Liver (tissue), 9 donors: ENCODE data around the gene BRIP1. TPM values are rescaled to one million over a fixed set of nuclear protein-coding genes. Genes with fewer than 3 reads are reported as not detected.
"Not testable (repeated sequence)": the region's sequence is repeated elsewhere in the genome, so short reads cannot be mapped to it uniquely, and the experiment has no call there.

Experiments
- DNase-seq: peaks from one replicate; pipeline ENCODE4 v3.0.0-alpha.2; 2017; ENCODE audit warnings: low spot score
- H3K27ac ChIP-seq, 2 donors: one replicate each; pipeline ENCODE4 v1.7.0; 2013; ENCODE audit warnings: inconsistent platforms in 2 of 2, low read length in 2 of 2, control low read depth in 1 of 2, low read depth in 1 of 2, mild to moderate bottlenecking in 1 of 2
- H3K27me3 ChIP-seq, 4 donors: one replicate each; pipeline versions ENCODE4 v1.6.1 to v1.7.0; 2013; ENCODE audit warnings: low read length in 3 of 4, inconsistent platforms in 1 of 4, mild to moderate bottlenecking in 1 of 4, moderate library complexity in 1 of 4; ENCODE audit not compliant: control insufficient read depth in 4 of 4, insufficient read depth in 4 of 4
- H3K36me3 ChIP-seq, 4 donors: one replicate each; pipeline versions ENCODE4 v1.6.1 to v1.7.0; 2013; ENCODE audit warnings: low read length in 3 of 4, mild to moderate bottlenecking in 3 of 4, low read depth in 1 of 4, moderate library complexity in 1 of 4; ENCODE audit not compliant: control insufficient read depth in 4 of 4, insufficient read depth in 3 of 4
- H3K4me1 ChIP-seq, 4 donors: one replicate each; pipeline versions ENCODE4 v1.6.1 to v1.7.0; 2013; ENCODE audit warnings: low read length in 3 of 4, mild to moderate bottlenecking in 3 of 4, moderate library complexity in 1 of 4; ENCODE audit not compliant: control insufficient read depth in 4 of 4, insufficient read depth in 4 of 4
- H3K4me3 ChIP-seq, 3 donors: one replicate each; pipeline versions ENCODE4 v1.6.1 to v1.7.0; 2013; ENCODE audit warnings: low read length in 3 of 3, control low read depth in 1 of 3, low read depth in 1 of 3, mild to moderate bottlenecking in 1 of 3
- H3K9ac ChIP-seq, 2 donors: one replicate each; pipeline ENCODE4 v1.7.0; 2013; ENCODE audit warnings: low read length in 2 of 2, mild to moderate bottlenecking in 2 of 2, moderate library complexity in 2 of 2, control low read depth in 1 of 2, low read depth in 1 of 2
- H3K9me3 ChIP-seq, 4 donors: one replicate each; pipeline versions ENCODE4 v1.6.1 to v1.7.0; 2013; ENCODE audit warnings: low read length in 3 of 4; ENCODE audit not compliant: control insufficient read depth in 4 of 4
- EGR1 ChIP-seq, 2 donors: IDR thresholded peaks; 2 replicates each; pipeline ENCODE4 v1.6.1; 2016 to 2018; ENCODE audit warnings: antibody characterized with exemption in 2 of 2, low read depth in 2 of 2
- FOXA1 ChIP-seq: IDR thresholded peaks from 2 replicates; pipeline ENCODE4 v1.6.1; 2016; ENCODE audit warnings: antibody characterized with exemption
- FOXA2 ChIP-seq: IDR thresholded peaks from 2 replicates; pipeline ENCODE4 v1.6.1; 2016; ENCODE audit warnings: antibody characterized with exemption
- GABPA ChIP-seq, 2 donors: IDR thresholded peaks in 1 of 2; conservative IDR thresholded peaks in 1 of 2; 2 replicates each; pipeline ENCODE4 v1.6.1; 2016; ENCODE audit warnings: antibody characterized with exemption in 2 of 2, mild to moderate bottlenecking in 1 of 2, moderate library complexity in 1 of 2
- HNF4A ChIP-seq, 2 donors: conservative IDR thresholded peaks; 2 replicates each; pipeline ENCODE4 v1.6.1; 2016; ENCODE audit warnings: antibody characterized with exemption in 2 of 2, mild to moderate bottlenecking in 2 of 2
- JUND ChIP-seq, 2 donors: IDR thresholded peaks; 2 replicates each; pipeline ENCODE4 v1.6.1; 2016; ENCODE audit warnings: antibody characterized with exemption in 2 of 2
- MAX ChIP-seq: IDR thresholded peaks from 2 replicates; pipeline ENCODE4 v1.6.1; 2016; ENCODE audit warnings: antibody characterized with exemption
- NR2F2 ChIP-seq: IDR thresholded peaks from 2 replicates; pipeline ENCODE4 v1.6.1; 2016; ENCODE audit warnings: antibody characterized with exemption
- RAD21 ChIP-seq, 2 donors: IDR thresholded peaks; 2 replicates each; pipeline ENCODE4 v1.6.1; 2016; ENCODE audit warnings: antibody characterized with exemption in 2 of 2, mild to moderate bottlenecking in 2 of 2
- RXRA ChIP-seq, 2 donors: IDR thresholded peaks; 2 replicates each; pipeline ENCODE4 v1.6.1; 2017 to 2018; ENCODE audit warnings: antibody characterized with exemption in 2 of 2, mild to moderate bottlenecking in 1 of 2
- TAF1 ChIP-seq: conservative IDR thresholded peaks from 2 replicates; pipeline ENCODE4 v1.6.1; 2016; ENCODE audit warnings: antibody characterized with exemption, mild to moderate bottlenecking
- YY1 ChIP-seq: IDR thresholded peaks from 2 replicates; pipeline ENCODE4 v1.6.1; 2016; ENCODE audit warnings: antibody characterized with exemption, mild to moderate bottlenecking
- WGBS: extraction: QIAGEN DNeasy Blood & Tissue Kit; methylation state at CpG from one replicate; pipeline ENCODE4 v1.1.7; 2013; 5-methylcytosine and 5-hydroxymethylcytosine counted together
- polyA plus RNA-seq, 2 donors: library from polyadenylated mRNA; stranded (reverse) in 1 of 2; unstranded in 1 of 2; fragments of 200-250 nt in 1 of 2; fragments of >200 nt in 1 of 2; fragmentation: Nextera tagmentation in 1 of 2; extraction: Ambion mirVana in 1 of 2; gene quantifications; one replicate each; pipeline versions ENCODE4 v1.2.1 to v1.2.3, GENCODE V29; 2013 to 2015
- total RNA-seq, 2 donors: library from RNA; depleted of rRNA; stranded (reverse); fragments of >200 nt; gene quantifications; one replicate each; pipeline ENCODE4 v1.2.3, GENCODE V29; 2014
- TF ChIP-seq, protein P1 (sequence below): IDR thresholded peaks from 2 replicates; pipeline ENCODE4 v1.6.1; 2016; ENCODE audit warnings: antibody characterized with exemption
- donor health status: healthy.
- donor health status: healthy.
- donor health status: healthy.
- donor health status: healthy.
- donor health status: healthy.

BRIP1 gene
- total and polyA plus RNA-seq, 4 donors: 0.24 to 10.3 (median 0.90) TPM

- DNase-seq: no peak
- TF ChIP-seq JUND (IDR thresholded peaks at IDR 0.05): no peak
- no peak overlapping the region for H3K4me3 ChIP-seq
- no peaks in the 10 kb centered on the region for H3K4me1 ChIP-seq
- no peak overlapping the region for H3K27ac ChIP-seq
- H3K36me3 ChIP-seq: peaks cover 2 to 19% (median 13%) of the 10 kb centered on the region in 4 donors
- H3K9me3 ChIP-seq: no peaks in the 10 kb centered on the region
- WGBS: 97% methylated on average over 3 of the region's 3 CpGs
- no peak overlapping the region for H3K9ac ChIP-seq
- H3K27me3 ChIP-seq: no peaks in the 10 kb centered on the region
These were observed 39.9 kb upstream of the BRIP1 start for GRCh38 chr17:61903251-61903650.

GRCh38 chr17:61897548-61898180 lies 34.3 kb upstream of the BRIP1 start:
- H3K9ac ChIP-seq: no peak overlapping the region
- H3K4me1 ChIP-seq: no peaks in the 10 kb centered on the region
- H3K27ac ChIP-seq: no peak overlapping the region
- 95% methylated on average over 2 of the region's 2 CpGs for WGBS
- peaks cover 3 to 17% (median 4%) of the 10 kb centered on the region in 4 donors for H3K36me3 ChIP-seq
- TF ChIP-seq GABPA (IDR thresholded peaks at IDR 0.05 in 1 of 2, conservative IDR thresholded peaks at IDR 0.05 in 1 of 2): no peak
- TF ChIP-seq RAD21 (IDR thresholded peaks at IDR 0.05): no peak
- no peak for TF ChIP-seq EGR1 (IDR thresholded peaks at IDR 0.05; ENCODE audit: low read depth in 2 of 2)
- TF ChIP-seq, protein P1, sequence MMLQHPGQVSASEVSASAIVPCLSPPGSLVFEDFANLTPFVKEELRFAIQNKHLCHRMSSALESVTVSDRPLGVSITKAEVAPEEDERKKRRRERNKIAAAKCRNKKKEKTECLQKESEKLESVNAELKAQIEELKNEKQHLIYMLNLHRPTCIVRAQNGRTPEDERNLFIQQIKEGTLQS: no peak
- no peak for TF ChIP-seq MAX
- TF ChIP-seq NR2F2: no peak
- no peak for TF ChIP-seq FOXA2
- TF ChIP-seq RXRA (IDR thresholded peaks at IDR 0.05): no peak
- no peak for TF ChIP-seq HNF4A (conservative IDR thresholded peaks at IDR 0.05)
- no peaks in the 10 kb centered on the region for H3K9me3 ChIP-seq
- DNase-seq: no peak
- H3K27me3 ChIP-seq: no peaks in the 10 kb centered on the region
- no peak overlapping the region for H3K4me3 ChIP-seq

- peaks cover 2 to 12% (median 4%) of the 10 kb centered on the region in 4 donors for H3K36me3 ChIP-seq
- TF ChIP-seq FOXA1 (no peak), YY1 (no peak), JUND (IDR thresholded peaks at IDR 0.05) (no peak), TAF1 (no peak), EGR1 (IDR thresholded peaks at IDR 0.05; ENCODE audit: low read depth in 2 of 2) (no peak)
- no peak overlapping the region for H3K9ac ChIP-seq
- no peak overlapping the region for H3K4me3 ChIP-seq
- no peaks in the 10 kb centered on the region for H3K9me3 ChIP-seq
- 63% methylated on average over 2 of the region's 2 CpGs for WGBS
- H3K27ac ChIP-seq: no peak overlapping the region
- DNase-seq: no peak
- H3K4me1 ChIP-seq: no peaks in the 10 kb centered on the region
- H3K27me3 ChIP-seq: no peaks in the 10 kb centered on the region
These were observed 32.1 kb upstream of the BRIP1 start for GRCh38 chr17:61895391-61895790.

DNA sequence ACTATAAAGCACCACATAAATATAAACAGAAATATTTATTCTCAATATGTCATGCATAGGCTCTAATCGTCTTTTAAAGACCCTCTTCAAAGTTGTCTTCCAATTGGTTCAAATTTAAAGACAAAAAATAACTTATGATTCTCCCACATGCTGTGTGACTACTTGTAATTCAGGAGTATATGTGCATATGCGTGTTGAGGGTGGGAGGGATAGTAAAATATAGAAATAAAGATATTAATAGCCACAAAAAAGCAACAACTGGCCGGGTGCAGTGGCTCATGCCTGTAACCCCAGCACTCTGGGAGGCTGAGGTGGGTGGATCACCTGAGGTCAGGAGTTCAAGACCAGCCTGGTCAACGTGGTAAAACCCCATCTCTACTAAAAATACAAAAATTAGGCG lies 31.0 kb upstream of the BRIP1 start:
- not testable (repeated sequence) for H3K4me1 ChIP-seq, H3K9ac ChIP-seq, H3K4me3 ChIP-seq, H3K9me3 ChIP-seq, H3K27me3 ChIP-seq, H3K36me3 ChIP-seq, DNase-seq, H3K27ac ChIP-seq
- 88% methylated on average over 5 of the region's 5 CpGs for WGBS

DNA sequence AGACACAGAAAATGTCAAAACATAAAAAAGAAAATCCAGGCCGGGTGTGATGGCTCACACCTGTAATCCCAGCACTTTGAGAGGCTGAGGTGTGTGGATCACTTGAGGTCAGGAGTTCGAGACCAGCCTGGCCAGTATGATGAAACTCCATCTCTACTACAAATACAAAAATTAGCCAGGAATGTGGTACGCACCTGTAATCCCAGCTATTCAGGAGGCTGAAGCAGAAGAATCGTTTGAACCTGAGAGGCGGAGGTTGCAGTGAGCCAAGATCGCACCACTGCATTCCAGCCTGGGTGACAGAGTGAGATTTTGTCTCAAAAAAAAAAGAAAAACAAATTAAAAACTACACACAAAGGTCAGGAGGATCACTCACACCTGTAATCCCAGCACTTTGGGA lies 24.4 kb upstream of the BRIP1 start:
- not testable (repeated sequence) for H3K27me3 ChIP-seq, H3K9me3 ChIP-seq, H3K27ac ChIP-seq, H3K4me3 ChIP-seq, DNase-seq, H3K4me1 ChIP-seq, H3K9ac ChIP-seq
- 97% methylated on average over 6 of the region's 6 CpGs for WGBS
- peaks cover 4 to 12% (median 6%) of the 10 kb centered on the region in 4 donors for H3K36me3 ChIP-seq

DNA sequence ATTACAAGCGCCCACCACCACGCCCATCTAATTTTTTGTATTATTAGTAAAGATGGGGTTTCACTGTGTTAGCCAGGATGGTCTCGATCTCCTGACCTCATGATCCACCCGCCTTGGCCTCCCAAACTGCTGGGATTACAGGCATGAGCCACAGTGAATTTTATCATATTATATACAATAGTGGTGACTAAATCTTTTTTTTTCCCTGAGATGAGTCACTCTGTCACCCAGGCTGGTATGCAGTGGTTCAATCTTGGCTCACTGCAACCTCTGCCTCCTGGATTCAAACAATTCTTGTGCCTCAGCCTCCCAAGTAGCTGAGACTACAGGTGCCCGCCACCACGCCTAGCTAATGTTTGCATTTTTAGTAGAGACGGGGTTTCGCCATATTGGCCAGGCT lies 22.5 kb upstream of the BRIP1 start:
- H3K9me3 ChIP-seq, H3K27ac ChIP-seq, H3K9ac ChIP-seq, H3K4me3 ChIP-seq, H3K4me1 ChIP-seq, DNase-seq, H3K27me3 ChIP-seq: not testable (repeated sequence)
- peaks cover 4 to 21% (median 6%) of the 10 kb centered on the region in 4 donors for H3K36me3 ChIP-seq
- WGBS: 98% methylated on average over 8 of the region's 8 CpGs
